Breast epithelium (tissue), 3 donors: ENCODE measurements around the gene COX17.

Experiments used
- POLR2A ChIP-seq: fragments of 450-650 bp; IDR thresholded peaks from one replicate; pipeline ENCODE4 v1.6.1; 2016; ENCODE audit warnings: antibody characterized with exemption, mild to moderate bottlenecking, moderate library complexity
- TF ChIP-seq, protein P1 (sequence below), 3 donors: fragments of 450-650 bp; IDR thresholded peaks; one replicate each; pipeline ENCODE4 v1.5.1; 2016 to 2017; ENCODE audit warnings: antibody characterized with exemption in 3 of 3, mild to moderate bottlenecking in 3 of 3, moderate library complexity in 3 of 3

DNA sequence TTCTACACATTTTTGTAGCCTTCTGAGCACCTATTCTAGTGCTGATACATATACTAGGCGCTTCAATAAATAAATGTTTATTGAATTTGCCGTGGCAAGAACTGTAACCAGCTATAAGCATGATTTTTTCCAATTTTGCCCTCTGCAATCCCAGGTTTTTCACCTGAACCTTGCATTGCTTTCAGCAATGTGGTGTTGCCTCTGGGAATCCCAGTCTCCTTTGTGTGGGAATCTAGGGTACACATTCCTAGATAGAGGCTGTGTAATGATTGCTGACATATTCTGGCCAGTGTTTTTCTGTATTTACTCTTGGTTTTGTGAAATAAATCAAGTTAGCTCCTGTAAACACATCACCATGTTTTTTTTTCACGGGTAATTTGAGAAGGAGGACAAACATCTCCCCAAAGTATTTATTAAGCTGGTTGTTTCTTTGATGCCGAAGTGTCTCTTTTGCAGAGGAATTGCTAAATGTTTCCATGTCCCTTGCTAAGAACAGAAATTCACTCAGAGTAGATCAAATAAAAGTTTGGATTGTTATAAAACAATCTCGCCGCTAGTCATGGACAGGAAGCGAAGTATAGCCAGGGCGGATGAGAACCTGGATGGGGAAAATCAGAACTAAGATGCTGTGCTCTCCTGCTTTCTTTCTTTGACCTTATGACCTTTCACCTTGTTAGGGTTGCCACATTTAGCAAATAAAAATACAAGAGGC, 26.8 kb upstream of the COX17 start:
- TF ChIP-seq, protein P1, sequence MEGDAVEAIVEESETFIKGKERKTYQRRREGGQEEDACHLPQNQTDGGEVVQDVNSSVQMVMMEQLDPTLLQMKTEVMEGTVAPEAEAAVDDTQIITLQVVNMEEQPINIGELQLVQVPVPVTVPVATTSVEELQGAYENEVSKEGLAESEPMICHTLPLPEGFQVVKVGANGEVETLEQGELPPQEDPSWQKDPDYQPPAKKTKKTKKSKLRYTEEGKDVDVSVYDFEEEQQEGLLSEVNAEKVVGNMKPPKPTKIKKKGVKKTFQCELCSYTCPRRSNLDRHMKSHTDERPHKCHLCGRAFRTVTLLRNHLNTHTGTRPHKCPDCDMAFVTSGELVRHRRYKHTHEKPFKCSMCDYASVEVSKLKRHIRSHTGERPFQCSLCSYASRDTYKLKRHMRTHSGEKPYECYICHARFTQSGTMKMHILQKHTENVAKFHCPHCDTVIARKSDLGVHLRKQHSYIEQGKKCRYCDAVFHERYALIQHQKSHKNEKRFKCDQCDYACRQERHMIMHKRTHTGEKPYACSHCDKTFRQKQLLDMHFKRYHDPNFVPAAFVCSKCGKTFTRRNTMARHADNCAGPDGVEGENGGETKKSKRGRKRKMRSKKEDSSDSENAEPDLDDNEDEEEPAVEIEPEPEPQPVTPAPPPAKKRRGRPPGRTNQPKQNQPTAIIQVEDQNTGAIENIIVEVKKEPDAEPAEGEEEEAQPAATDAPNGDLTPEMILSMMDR (IDR thresholded peaks at IDR 0.05), result no peak
- TF ChIP-seq POLR2A, result no peak
